Gastroesophageal sphincter (tissue), 3 donors: Measurements from ENCODE around the gene KLHL6.

ENCODE experiments used
- CTCF ChIP-seq, 4 experiments: fragments of 200-600 bp in 2 of 4; fragments of 450-650 bp in 2 of 4; sonication (generic) in 1 of 4; IDR thresholded peaks; one replicate each; pipeline ENCODE4 v1.5.1; 2017 to 2019; ENCODE audit warnings: antibody characterized with exemption in 4 of 4, mild to moderate bottlenecking in 2 of 4, moderate library complexity in 2 of 4
- EP300 ChIP-seq: sonication (generic); formaldehyde crosslinking; IDR thresholded peaks from one replicate; pipeline ENCODE4 v1.6.1; 2017; ENCODE audit warnings: antibody characterized with exemption, mild to moderate bottlenecking
- POLR2A ChIP-seq, 2 donors: fragments of 450-650 bp; IDR thresholded peaks; one replicate each; pipeline ENCODE4 v1.6.1; 2017; ENCODE audit warnings: antibody characterized with exemption in 2 of 2, mild to moderate bottlenecking in 2 of 2, moderate library complexity in 1 of 2
- POLR2AphosphoS5 ChIP-seq: sonication (generic); formaldehyde crosslinking; IDR thresholded peaks from one replicate; pipeline ENCODE4 v1.6.1; 2017; ENCODE audit warnings: antibody characterized with exemption

GRCh38 chr3:183506674-183507320, 48.7 kb downstream of the KLHL6 start:
- TF ChIP-seq CTCF (IDR thresholded peaks at IDR 0.05): no peak
- no peak for TF ChIP-seq POLR2A (IDR thresholded peaks at IDR 0.05)
- no peak for TF ChIP-seq POLR2AphosphoS5
- TF ChIP-seq EP300: no peak
